Measurements from ENCODE around the gene AKAP13.

The AKAP13 gene

DNA sequence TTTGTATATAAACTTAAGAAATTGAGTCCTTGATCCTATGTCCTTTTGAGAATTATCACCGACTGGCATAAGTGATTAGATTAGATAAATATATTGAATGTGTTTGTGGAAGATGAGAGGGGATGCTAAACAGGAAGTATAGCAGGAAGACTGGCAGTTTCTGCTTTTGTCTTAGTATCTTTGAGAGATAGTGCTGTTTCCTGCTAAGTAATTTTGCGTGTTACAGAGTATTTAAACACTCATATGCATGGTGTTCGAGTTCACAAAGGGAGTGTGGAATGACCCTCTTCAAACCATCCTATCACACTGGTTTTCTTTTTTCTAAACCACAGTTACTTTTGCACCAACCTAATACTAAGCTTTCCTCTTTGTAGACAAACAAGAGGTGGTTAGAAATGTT is 308.3 kb downstream of the AKAP13 start:
- DNase-seq = peak; percentile 19 to 35

DNA sequence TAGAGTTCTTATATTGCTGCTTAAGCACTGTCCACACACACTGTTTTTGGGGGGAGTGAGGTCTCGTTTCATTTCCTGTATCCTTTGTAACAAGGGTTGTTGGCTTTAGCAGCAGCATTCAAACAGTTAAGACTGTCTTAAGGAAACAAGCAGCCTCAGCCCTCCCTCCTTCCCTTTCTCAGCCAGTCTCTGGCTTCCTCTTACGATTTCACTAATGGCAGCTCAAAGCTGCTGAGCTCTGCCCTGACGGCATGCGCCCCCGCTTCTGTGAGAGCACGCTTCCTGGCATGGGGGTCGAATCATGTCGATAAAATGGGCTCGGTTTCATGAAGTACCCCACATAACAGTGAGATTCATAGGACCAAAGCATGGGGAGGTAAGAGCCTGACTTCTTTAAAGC is 309.3 kb downstream of the AKAP13 start:
- peak; percentile 70 to 77 for DNase-seq

DNA sequence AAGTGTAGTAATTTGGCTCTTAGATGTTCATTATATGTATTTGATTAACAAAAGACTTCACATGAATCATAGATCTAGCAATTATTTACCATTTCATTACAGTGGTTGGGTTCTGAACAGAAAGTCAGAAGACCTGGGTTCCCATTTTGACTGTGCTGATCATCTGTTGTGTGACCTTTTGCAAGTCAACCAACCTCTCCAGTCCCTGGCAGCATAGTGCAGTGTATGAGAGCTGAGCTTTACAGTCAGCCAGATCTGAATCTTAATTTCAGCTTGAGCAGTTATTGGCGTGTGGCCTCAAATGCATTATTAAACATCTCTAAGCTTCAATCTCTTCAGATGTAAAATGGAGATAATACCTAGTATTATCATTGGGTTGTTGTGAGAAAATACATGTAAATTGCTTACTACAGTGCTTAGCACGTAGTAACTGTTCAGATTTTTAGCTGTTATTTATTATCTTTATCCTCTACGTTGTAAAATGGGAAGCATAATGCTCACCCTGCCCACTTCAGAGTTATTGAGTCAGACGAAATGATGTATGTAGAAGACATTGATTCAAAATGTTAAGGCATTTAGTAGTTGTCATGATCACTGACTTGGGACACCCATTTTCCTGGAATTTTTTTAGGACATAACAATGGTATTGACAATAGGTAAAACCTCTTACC is 310.3 kb downstream of the AKAP13 start:
- DNase-seq = peak; percentile 32 to 63

DNA sequence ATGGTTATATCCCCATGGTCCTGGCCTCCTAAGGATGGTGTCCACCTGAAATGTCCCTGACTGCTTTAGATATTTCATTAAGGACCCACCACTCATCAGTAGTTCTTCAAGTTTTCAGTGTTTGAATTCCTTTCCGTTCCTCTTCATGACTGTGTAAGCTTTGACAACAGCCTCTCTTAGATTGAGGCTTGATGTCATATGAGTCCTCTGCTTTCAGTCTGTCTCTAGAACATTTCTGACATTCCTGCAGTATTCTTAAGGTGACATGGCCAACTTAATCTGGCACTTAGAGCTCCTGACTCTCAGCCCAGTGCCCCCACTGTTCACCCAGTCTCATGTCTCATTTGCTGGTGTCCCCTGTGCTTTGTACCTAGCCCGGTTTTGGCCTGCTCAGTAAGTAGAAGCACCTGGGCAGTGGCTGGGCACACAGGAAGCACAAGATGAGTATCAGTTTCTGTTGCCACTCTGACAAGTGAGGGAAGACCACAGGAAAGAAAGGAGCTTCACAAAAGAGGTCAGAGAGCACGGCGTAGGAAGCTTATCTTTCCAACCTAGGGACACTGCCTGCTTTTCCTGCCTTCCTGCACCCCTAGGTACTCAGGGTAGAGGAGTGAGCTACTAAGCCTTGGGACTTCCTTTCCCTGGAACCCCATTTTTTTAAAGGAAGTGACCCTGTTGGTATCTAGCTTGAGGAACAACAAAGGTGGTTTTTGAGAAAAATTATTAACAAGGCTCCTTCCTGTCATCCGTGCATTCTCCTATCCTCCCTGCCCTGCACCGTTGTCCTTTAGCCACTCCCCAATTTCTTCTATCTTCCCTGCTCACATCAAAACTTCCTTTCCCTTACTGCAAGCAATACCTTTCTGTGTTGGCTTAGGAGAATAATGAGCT is 311.2 kb downstream of the AKAP13 start:
- no peak for DNase-seq

DNA sequence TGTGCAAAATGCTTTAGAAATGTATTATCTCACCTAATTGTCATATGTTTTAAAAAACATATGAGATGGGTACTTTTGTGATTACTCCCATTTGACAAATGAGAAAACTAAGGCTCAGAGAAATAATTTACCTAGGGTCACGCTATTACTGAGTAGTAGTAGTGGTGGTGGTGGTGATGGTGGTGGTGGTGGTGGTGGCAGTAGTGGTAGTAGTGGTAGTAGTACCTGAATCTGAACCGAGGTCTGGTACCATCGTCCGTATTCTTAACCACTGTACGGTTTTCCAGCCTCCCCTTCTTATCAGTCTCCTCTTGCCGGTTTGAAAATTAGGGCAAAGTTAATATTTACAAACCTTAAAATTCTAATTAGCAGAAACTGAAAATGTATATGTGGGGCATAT is 311.9 kb downstream of the AKAP13 start:
- DNase-seq = no peak

DNA sequence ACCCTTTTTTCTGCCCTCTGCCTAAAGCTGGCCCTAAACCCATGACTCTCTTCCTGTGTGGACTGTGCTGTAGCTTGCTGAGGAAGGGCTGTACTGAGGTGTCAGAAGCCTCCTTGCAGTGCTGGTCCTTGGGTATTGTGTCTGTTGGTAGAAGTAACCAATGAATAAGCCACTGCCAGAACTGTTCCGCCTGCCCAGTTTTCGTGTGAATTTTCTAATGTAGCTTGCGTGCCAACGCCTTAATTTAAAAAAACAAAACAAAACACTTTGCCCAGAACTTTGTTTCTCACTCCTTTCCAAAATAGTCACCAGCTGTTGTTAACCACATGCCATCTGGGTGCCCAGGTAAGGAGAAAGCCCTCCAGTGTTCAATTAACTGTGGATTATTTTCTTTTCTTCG is 312.5 kb downstream of the AKAP13 start:
- no peak for DNase-seq

DNA sequence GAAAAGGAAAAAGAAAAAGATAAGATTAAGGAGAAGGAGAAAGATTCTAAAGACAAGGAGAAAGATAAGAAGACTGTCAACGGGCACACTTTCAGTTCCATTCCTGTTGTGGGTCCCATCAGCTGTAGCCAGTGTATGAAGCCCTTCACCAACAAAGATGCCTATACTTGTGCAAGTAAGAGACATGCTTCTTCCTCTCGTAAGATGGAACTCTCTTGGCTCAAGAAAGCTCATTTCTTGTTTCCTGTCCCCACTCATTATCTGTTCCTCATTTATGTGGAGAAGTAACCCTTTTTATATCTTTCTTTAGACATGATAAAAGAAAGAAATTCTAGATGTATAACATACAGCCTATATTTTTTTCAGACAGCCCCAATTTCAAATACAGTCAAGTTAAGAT is 312.9 kb downstream of the AKAP13 start:
- peak in 1 of 2 experiments; percentile 4 for DNase-seq

DNA sequence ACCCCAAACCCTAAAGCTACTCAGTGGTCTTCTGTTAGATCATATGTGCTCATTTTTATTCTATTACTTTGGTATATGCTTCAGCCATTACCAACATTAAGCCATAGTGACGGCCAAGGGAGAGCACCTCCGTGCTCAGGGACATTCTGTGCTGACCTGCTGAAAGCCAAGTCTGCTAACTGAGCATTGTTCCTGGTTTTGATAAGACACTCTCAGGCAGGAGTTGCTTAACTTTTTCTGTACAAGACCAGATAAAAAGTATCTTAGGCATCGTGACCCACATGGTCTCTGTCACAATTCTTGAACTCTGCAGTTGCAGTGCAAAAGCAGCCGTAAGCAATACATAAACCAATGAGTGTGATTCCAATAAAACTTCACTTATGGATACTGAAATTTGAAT is 313.7 kb downstream of the AKAP13 start:
- no peak for DNase-seq

DNA sequence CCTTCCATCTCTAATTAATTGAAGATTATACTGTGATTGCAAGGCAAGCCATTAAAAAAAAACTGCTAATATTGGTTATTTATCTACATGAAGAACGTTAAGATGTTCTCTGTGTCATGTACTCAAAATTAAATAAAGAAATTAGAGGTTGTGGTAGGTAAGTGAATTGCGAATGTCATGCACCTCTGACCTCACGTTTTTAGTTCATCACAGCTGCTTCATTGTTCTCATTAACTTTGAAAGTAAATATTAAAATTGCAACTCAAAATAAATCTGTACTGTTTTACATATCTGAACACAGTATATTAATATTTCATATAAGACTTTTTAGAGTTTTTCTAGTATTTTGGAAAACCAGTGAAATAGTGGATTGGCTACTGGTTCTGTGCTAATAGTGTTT is 320.4 kb downstream of the AKAP13 start:
- DNase-seq = no peak

DNA sequence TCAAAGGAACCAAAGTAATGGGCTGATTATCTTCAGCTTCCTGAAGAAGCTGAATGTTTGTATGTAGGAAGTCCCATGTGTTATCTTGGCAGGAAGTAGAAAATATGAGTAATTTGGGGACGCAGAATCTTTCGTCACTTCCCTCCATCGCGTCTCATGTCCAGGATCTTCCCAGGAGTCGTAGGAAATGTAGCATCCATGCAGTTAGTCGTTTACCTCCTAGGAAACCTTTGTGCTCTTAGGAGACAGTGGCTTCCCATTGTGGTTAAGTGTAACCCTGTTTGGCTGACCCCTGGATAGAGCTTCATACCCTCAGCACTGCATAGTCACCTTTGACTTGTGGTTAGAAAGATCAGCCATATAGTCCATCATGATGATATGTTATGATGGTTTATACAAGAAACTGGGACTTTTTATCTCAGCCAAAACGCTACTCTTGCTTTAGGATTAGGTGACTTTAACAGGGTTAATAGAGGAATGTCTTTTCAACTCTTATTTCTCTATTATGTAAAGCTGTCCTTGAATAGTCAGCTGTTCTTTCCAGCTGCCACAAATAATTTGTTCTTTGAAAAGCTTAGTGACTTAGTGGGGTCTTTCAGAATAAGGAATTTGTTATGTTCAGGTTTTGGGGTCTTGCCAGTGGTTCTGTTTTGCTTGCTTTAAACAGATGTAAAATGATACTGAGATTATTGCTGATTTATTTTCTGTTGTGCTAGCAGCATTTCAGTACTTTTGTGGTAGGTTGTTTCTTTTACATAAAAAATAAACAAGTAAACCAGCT is 322.1 kb downstream of the AKAP13 start:
- DNase-seq = no peak

DNA sequence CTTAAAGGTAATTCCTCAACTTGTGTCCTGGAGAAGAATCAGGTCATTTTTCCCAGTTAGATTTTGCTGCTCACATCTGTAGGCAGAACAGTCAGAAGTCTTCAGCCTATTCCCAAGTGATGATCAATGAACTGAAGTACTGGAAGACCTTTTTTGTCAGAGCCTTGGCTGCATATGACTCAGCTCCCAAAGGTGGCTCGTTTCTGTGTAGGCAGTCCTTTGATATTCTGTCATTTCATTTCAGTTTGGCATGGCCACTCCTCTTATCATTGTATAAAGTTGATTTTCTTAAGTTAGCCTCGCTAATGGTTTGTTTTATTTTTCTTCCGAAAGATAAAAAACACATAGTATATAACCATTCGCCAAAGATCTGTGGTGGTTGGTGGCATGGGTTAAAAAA is 323.7 kb downstream of the AKAP13 start:
- no peak for DNase-seq

DNA sequence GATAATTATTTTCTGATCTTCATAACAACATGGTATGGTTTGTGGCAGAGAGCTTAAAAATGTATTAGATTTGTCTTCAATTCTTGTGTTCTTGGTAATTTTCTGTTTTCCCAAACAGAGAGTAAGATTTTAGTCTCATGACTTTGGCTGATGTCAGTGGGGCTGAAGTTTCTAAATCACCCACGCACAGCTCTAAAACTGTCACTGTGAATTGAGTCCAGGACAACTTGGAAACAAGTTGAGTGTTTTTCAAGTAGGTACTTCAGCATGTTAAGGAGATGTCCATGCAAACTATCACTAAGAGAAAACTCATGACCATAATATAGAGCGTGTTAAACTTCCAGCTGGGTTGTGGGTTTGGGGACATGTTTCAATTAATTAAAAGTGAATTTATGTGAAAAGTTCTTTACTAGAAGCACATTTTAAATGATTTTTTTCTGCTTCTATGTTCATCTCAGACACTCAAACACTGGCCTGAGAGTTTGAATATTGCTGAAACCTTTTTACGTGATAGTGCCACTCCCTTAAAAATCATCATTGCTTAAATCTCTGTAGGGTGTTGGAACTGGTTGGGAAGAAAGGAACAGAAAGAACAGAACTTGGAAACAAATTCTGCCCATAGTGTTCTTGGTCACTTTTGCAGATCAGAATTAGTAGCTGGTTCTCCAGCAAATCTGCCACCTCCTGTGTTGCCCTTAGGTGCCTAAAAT is 324.5 kb downstream of the AKAP13 start:
- DNase-seq = no peak

DNA sequence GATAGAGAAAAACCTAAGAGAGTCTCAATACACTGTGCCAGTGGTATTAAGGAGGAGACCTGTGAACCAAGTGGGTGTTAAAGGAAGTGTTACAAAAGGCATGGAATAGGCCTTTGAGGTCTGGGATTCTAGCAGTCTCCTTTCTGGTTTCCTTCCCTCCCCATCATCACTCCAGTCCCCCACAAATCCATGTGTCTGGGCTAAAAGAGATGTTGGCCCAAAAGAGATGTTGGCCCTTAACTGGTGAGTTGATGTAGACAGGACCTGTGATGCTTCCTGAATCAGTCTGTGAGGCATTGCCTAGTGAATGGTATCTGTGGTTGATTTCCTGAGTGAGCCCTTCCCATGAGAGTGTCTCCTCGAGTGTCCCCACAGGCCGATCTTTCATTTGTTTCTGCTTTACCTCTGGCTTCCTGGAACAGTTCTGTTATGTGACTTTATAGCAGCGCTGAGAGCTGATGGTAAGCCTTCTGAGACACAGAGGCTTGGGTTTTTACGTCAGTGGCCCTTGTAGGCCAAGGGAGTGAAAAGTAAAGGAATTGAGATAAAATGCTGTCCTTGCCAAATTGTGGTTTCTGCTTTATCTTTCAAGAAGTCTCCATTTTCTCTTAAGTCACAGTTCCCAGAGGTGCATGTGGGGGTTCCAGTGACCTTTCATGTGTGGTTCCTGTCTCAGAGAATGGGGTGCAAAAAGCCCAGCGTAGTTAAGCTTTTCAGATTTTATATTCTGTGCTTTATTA is 326.5 kb downstream of the AKAP13 start:
- DNase-seq = peak; percentile 17 to 30

DNA sequence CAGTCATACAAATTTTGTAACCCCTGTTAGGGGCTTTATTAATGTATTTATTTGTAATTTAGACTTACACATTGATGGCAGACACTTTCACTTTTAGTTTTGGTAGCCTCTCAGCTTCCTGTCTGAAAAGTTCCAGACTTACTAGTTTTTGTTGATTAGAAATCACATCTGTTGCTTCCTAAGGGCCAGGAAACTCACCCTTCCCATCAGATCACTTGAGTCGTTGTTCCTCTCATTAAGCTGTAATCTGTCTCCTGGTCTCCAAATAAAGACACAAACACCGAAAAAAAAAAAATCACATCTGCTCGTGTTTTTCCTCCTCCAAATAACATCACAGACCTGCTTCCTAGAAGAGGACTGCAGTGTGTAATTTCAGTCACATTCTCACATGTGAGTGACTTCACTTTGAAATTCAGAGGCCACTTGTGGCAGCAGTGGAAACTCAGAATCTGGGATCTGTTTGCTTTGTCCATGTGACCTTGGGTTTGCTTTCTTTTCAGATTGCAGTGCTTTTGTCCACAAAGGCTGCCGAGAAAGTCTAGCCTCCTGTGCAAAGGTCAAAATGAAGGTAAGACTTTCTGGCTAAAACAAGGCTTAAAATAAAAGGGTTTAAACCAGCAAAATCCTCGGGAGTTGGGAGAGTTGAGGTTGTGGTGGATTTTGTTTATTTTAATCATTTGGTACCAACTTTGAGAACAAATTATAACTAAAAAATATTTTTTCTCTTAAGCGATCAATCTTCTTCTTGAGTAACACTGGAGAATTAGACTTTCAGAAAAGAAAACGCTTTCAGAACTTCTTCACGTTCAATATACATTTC is 327.3 kb downstream of the AKAP13 start:
- no peak for DNase-seq

DNA sequence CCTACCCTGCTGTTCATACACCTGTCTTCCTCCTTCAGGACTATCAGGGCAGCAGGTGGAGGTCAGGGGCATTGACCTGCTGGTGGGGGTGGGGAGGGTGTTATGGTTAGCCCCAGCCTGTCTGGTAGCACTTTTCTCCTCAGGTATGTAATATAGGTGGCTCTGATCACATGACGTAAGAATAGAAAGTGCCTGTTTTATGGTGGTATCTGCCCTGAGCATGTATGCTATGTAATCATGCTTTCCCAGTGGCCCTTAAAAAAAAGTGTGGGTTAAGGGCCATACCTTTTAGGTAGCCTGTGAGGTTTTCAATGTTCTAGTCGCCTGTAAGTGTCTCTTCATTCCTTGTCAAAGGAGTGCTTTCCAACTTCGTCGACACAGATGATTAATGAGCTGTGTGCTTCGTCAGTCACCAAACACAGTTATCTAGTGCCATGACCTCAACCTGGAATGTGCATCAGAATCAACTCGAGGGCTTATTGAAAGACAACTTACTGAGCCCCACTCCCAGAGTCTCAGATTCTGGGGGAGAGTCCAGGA is 328.1 kb downstream of the AKAP13 start:
- DNase-seq = no peak

DNA sequence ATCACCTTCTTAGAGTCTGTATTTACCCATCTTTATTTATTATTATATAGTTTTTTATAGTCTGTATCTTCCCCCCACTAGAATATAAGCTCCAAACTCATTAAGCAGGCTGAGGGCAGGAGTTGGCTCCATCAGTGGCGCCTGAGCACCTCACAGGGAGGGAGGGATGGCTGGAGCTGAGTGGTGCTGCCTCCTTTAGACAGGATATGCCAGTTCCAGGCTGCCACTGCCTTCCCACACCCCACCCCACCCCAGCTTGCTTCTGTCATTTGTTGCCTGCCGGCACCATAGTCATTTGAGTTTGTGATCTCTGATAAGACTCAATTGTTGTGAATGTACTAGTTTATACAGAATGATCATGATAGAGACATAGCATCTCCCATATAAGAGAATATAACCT is 328.8 kb downstream of the AKAP13 start:
- DNase-seq = no peak

DNA sequence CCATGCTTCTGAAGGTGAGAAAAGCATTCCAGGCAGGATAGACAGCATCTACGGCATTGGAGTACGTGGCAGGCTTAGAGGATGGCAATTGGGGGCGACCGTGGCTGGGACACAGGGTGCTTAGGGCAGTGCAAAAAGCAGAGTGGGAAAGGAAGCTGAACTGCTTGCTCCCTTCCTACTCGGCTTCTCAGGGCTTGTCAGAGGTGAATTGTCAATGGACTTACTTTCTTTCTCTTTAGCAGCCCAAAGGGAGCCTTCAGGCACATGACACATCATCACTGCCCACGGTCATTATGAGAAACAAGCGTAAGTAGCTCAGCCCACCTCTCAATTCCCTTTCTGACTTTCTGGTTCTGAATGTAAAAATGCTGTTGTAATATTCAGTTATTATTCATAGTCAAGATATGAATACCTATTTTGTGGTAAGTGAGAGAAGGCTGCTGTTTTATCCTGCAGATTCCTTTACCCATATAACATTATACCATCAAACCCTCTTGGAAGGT is 330.0 kb downstream of the AKAP13 start:
- DNase-seq = no peak

DNA sequence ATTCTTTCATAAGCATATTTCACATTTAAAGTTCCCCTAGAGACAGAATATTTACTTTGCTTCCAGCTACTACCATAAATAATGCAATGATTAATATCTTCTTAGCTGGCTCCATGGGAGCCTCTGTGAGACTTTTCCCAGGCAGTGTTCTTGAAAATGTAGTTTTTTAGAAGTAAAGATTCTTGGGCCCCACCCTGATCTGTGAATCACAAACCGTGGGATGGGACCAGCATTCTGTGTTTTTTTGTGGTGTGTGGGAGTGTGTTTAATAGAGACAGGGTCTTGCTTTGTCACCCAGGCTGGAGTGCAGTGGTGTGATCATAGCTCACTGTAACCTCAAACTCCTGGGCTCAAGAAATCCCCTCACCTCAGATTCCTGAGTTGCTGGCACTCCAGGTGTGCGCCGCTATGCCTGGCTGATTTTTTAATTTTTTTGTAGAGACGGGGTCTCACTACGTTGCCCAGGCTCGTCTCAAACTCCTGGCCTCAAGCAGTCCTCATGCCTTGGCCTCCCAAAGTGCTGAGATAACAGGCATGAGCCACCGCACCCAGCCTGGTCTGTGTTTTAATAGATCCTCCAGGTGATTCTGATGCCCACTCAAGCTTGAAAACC is 331.3 kb downstream of the AKAP13 start:
- no peak for DNase-seq

DNA sequence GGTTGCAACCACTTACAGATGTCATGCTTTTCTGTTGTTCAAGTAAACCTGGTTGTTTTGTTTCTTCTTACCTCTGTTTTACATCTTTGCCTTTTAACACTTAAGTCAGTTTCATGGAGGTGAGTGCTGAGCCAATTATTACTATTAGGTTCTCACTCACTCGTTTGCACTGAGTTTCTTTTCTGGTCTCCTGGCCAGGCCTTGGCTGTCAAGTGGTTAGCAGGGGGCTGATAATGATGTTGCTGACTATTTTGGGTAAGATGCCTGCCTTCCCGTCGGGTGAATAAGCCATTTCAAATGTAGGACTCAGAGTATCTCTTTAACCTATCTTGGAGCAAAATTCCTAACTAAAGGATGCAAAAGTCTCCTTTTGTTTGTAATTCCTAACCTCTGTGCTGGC is 335.9 kb downstream of the AKAP13 start:
- no peak for DNase-seq

DNA sequence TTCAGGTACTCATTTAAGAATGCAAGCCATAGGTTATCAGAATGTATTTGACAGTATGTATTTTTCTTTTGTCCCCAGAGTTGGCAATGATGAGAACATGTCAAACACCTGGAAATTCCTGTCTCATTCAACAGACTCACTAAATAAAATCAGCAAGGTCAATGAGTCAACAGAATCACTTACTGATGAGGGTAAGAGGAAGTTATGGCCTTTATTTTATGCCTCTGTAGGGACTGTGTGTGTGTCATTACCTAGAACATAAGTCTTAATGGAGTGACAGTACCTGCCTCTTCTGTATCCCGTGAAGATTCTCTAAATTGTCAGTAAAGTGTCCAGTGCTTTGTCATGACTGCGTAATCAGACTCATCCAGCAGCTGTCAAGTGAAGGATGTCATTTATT is 336.8 kb downstream of the AKAP13 start:
- DNase-seq = no peak
